Mucosa of stomach (tissue), 1 donor: ENCODE data around the gene SLC7A10.
"Not testable (repeated sequence)": the region's sequence is repeated elsewhere in the genome, so short reads cannot be mapped to it uniquely, and the experiment has no call there.

ENCODE experiments used
- H3K27me3 ChIP-seq: one replicate; pipeline ENCODE4 v1.7.0; 2013; ENCODE audit warnings: mild to moderate bottlenecking, low read length; ENCODE audit not compliant: control insufficient read depth, insufficient read depth
- H3K36me3 ChIP-seq: one replicate; pipeline ENCODE4 v1.7.0; 2013; ENCODE audit warnings: low read length; ENCODE audit not compliant: control insufficient read depth, insufficient read depth
- H3K4me1 ChIP-seq: one replicate; pipeline ENCODE4 v1.7.0; 2013; ENCODE audit warnings: mild to moderate bottlenecking, low read length; ENCODE audit not compliant: control insufficient read depth, insufficient read depth
- H3K4me3 ChIP-seq: one replicate; pipeline ENCODE4 v1.7.0; 2013; ENCODE audit warnings: low read length
- H3K9ac ChIP-seq: one replicate; pipeline ENCODE4 v1.7.0; 2013; ENCODE audit warnings: mild to moderate bottlenecking, low read length, moderate library complexity
- H3K9me3 ChIP-seq: one replicate; pipeline ENCODE4 v1.7.0; 2013; ENCODE audit warnings: mild to moderate bottlenecking, low read length, moderate library complexity; ENCODE audit not compliant: control insufficient read depth
- donor health status: Pancreatic carcinoma.

SLC7A10 gene

DNA sequence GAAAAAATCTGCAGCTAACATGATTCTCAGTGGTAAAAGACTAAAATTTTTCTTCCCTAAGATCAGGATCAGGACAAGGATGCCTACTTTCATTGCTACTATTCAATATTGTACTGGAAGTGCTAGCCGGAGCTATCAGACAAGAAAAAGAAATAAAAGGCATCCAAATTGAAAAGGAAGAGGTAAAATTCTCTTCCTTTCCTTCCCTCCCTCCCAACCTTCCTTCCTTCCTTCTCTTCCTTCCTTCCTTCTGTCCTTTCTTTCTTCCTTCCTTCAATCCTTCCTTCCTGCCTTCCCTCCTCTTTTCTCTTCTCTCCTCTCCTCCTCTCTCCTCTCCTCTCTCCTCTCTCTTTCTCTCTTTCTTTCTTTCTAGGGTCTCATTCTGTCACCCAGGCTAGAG, 58.2 kb downstream of the SLC7A10 start:
- no peak overlapping the region for H3K4me3 ChIP-seq
- no peaks in the 10 kb centered on the region for H3K36me3 ChIP-seq
- no peak overlapping the region for H3K9ac ChIP-seq
- H3K27me3 ChIP-seq, result no peaks in the 10 kb centered on the region
- H3K9me3 ChIP-seq, result no peaks in the 10 kb centered on the region
- no peaks in the 10 kb centered on the region for H3K4me1 ChIP-seq

GRCh38 chr19:33166037-33166436, 59.6 kb downstream of the SLC7A10 start:
- H3K4me3 ChIP-seq, H3K9me3 ChIP-seq, H3K9ac ChIP-seq, H3K27me3 ChIP-seq, H3K4me1 ChIP-seq, H3K36me3 ChIP-seq: not testable (repeated sequence)

GRCh38 chr19:33163481-33163880, 62.2 kb downstream of the SLC7A10 start:
- Histone ChIP-seq H3K4me3 (no peak overlapping the region), H3K36me3 (no peaks in the 10 kb centered on the region), H3K9ac (no peak overlapping the region), H3K4me1 (no peaks in the 10 kb centered on the region), H3K27me3 (no peaks in the 10 kb centered on the region), H3K9me3 (no peaks in the 10 kb centered on the region)

GRCh38 chr19:33161201-33161600, 64.4 kb downstream of the SLC7A10 start:
- no peak overlapping the region for H3K4me3 ChIP-seq
- H3K36me3 ChIP-seq, result no peaks in the 10 kb centered on the region
- H3K27me3 ChIP-seq, result no peaks in the 10 kb centered on the region
- no peaks in the 10 kb centered on the region for H3K4me1 ChIP-seq
- H3K9me3 ChIP-seq, result no peaks in the 10 kb centered on the region
- no peak overlapping the region for H3K9ac ChIP-seq

GRCh38 chr19:33159893-33160292, 65.8 kb downstream of the SLC7A10 start:
- no peaks in the 10 kb centered on the region for H3K27me3 ChIP-seq
- no peaks in the 10 kb centered on the region for H3K36me3 ChIP-seq
- H3K9ac ChIP-seq, result no peak overlapping the region
- H3K9me3 ChIP-seq, result no peaks in the 10 kb centered on the region
- no peaks in the 10 kb centered on the region for H3K4me1 ChIP-seq
- H3K4me3 ChIP-seq, result no peak overlapping the region

GRCh38 chr19:33159149-33159548, 66.5 kb downstream of the SLC7A10 start:
- H3K9ac ChIP-seq, result no peak overlapping the region
- no peak overlapping the region for H3K4me3 ChIP-seq
- no peaks in the 10 kb centered on the region for H3K4me1 ChIP-seq
- no peaks in the 10 kb centered on the region for H3K27me3 ChIP-seq
- H3K36me3 ChIP-seq, result no peaks in the 10 kb centered on the region
- no peaks in the 10 kb centered on the region for H3K9me3 ChIP-seq
